GM21423 (cell line): ENCODE data around the gene ODC1.
"Not testable (repeated sequence)": the region's sequence is repeated elsewhere in the genome, so short reads cannot be mapped to it uniquely, and the experiment has no call there.

Experiments
- ATAC-seq: cut with Tn5 transposase; IDR thresholded peaks from one replicate; pipeline ENCODE4 v1.9.1; 2021; ENCODE audit warnings: mild to moderate bottlenecking, moderate library complexity; ENCODE audit not compliant: unreplicated experiment

ODC1 gene

DNA sequence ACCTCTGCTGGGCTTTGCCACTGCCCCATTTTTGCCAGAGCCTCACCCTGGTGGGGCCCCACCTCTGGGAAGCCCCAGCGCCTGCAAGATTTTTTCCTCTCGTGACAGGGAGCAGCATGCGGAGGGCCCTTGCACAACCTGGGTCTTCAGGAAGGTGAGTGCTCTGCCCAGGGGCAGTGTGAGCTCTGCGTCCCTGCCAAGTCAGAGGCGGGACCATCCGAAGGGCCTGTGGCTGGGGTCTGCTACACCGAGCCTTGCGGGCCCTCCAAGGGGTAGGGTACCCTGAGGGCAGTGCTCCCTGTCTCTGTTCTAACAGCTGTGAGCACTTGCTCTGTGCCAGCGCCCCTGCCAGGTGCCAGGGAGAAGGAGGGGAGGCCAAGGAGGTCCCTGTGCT lies 5.8 kb upstream of the ODC1 start:
- ATAC-seq, result no peak

DNA sequence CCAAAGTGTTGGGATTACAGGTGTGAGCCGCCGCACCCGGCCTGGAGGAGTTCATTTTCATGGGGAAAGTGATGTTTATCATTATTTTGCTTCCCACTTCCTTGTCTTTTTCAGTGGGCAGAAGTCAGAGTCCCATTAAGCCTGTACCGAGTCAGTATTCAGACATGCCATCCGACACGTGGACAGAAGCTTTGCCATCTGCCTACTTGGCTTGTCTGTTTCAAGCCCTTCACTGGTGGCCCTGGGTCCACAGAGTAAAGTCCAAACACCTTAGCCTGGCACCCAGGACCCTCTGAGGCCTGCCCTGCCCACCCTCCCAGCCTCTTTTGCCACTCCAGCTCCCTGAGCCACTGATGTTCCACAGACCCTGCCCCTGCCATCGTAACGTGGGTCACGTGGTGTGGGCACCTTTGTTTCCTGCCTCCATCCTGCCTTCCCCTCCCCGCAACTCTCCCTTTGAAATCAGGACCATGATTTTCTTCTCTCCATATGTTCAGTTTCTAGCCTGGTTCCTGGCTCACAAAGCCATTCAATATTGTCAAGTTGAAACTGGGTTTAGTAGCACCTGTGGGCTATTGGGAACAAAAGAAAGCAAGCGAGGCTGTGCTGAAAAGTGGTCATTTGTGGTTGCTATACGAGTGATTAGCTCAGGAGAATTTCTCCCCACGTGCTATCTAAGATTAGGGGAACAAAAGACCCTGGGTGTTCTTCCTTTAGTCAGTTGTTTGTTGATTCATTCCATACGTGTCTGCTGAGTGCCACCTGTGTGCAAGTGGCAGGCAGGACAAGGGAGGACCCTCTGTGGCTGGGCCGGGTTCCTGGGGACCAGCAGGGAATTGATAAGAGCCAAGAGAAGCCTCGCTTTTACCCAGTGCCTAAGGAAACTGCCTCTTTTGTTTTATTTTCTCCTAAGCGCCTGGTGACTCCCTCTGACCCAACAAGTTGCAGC lies 5.1 kb upstream of the ODC1 start:
- ATAC-seq, result no peak

DNA sequence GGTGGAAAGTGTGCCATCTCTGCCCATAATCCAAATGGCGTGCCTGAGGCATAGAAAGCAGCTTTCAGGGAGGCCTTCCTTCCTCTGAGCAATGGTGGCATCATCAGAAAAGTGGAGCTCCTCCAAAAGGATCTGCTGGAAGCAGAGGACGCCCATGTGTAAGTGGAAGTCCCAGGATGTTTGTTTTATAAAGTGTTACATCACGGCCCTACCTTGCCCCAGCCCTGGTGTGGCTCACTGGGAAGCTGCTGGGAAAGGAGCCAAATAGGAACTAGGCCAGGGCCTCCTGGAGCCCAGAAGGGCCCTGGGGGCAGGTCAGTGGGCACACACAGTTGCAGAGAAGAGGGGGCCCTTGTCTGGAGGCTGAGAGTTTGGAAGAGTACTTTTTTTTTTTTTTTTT lies 4.2 kb upstream of the ODC1 start:
- ATAC-seq, result no peak

DNA sequence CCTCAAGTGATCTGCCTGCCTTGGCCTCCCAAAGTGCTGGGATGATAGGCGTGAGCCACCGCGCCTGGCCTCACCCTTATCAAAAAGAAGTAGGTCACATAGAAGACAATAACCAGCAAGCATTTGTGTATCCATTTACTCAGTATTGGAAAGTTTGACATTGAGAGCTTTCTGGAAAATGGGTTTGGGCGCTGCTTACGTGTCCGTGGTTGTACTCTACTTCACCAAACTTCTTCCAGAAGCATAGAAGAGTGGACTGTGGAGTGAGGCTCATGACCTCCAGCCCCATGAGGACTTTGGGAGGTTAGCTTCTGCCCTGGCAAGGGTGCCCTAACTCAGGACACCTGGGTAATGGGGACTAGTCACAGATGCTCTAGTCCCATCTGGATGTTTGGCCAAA lies 3.7 kb upstream of the ODC1 start:
- no peak for ATAC-seq

DNA sequence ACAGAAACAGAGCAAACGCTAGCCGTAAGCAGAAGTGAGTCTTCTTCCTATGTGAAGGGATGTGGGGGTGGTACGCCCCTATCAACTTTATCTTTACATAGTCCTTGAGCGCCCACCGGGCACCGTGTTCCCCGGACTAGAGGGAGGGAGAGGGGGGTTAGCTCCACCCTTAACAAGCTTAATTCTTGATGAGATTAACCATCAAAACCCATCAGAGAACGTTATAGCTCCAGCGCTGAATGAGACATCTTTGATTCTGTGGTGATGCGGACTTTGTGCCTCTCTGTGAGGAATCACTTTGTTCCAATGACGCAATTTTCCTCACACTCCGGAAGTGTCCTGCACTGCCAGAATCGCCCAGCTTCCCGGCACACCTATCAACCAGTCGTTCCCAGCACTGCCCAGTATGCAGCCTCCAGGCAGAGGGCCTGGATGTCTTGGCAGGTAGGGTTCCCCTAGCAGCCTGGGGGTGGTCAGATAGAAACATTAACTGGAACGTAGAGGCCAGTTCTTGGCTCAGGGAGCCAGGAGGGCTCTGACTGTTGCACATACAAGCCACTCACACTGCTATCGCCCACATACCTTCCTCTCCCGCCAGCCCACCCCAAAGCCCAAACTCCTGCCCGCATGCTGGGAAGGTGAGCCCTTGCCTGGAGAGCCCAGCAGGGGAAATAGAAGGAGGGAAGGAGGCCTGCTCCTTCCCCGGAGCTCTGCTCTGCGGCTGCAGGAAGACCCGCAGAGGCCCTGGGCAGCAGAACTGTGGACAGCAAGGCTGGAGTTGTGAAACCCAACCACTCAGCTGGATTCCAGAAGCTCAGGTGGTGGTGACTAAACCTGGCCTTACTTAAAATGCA lies 1.9 kb upstream of the ODC1 start:
- ATAC-seq, result no peak

DNA sequence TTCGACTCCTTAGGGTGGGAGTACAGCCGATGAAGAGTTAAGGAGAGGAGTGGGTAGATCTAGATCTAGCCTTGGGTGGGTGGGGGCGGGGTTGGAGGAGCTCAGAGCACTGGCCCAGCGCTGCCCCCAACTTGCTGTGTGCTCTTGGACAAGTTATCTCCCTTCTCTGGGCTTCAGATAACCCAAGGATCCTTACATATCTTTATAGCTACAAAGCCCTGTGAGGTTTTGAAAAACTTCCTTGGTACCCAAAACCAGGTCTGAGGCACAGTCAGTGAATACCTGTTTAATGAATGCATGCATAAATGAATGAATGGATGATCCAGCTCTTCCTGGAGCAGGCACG lies 1.3 kb upstream of the ODC1 start:
- no peak for ATAC-seq

DNA sequence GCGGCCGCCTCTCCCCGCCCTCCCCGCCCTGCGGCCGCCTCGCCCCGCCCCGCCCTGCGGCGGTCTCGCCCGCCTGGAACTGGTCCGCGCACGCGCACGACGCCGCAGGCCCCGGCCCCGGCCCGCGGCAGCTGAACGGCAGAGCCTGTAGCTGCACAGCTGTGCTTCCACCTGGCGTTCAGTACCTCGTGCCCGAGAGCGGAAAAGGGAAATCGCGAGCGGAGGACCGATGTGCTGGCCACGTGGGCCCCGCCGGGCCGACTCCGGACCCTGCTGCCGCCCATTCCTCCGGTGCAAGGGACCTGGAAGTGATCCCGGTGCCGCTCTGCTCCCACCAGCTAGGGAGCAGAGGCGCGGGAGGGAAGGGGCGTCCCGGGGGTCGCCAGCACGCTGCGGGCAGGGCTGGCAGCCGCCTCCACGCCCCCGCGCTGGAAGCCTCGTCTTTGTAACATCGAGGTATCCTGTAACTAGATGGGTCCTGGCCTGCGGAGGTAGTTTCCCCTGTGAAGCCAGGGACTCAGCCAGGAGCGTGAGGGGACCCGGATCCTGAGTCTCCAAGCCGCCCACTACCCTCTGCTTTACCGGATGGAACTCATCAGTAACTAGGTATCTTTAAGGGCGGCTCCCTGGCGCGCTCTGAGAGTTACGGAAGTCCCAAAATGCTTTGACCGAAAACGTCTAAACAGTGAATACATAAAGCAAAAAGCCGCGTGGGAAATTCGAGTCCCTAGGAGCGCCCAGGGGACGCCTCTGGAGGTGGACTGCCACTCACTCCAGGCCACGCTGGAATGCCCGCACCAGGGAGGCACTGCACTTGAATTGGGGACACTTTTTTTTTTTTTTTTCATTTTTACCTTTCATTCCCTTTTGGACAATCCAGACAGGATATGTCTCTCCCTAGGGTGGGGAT lies 704 bp upstream of the ODC1 start:
- peak; percentile 56 for ATAC-seq

DNA sequence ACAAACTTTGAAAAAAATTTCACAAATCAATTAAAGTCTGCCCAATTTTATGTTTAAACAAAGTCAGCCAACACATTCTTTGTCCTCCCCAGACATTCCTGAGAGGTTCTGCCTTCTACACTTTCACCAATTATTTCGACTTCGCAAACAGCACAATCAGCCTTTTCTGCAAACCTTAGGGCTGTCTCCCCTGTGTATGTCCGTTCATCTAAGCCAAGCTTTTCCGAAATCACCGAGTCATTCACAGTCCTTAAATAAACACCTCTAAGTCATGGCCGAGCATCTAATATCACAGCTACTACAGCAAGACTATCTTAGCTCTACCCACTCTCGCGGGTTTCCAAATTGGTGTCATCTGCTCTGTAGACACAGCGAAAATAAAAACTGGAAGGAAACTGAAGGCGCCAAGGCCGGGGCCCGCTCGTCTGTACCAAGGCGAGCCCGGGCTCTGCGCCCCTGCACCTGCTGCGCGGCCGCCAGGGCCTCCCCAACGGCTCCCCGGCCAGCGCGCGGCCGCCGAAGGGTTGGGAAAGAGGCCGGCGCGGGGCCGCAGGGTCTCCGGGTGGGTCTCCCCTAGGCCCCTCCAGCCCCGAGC lies 730 bp downstream of the ODC1 start:
- ATAC-seq, result peak; percentile 20

DNA sequence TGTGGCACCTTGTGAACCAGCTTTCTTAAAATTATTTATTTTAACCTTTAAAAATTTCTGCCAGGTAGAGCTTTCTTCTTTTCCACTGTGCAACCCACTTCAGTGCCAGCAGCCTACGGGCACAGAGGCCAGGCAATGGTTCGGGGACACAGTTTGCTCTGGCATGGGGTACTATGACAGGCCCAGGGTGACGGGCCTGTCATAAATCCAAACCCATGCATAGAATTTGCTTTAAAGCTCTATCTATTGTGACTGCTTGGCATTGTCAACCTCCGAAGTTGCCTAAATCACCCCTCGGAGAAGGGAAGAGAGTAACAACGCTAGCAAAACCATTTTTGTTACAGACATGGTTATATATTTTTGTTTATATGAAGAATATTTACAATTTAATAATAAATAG lies 1.5 kb downstream of the ODC1 start:
- no peak for ATAC-seq

DNA sequence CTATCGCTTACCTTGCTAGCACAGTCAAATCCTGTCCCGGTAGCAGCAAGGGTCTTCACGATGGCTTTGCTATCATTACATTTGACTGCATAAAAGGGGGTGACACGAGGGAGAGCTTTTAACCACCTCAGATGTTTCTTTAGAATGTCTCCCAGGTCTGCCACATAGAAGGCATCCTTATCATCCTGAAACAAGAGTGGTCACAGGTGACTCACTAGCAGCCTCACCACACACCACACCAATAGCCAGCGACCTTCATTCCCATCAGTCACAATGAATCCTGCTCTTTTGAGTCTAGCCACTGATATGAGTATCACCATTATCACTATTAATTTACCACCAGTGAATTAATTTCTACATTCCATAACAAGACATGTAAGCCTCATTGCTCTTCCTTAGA lies 3.7 kb downstream of the ODC1 start:
- no peak for ATAC-seq

DNA sequence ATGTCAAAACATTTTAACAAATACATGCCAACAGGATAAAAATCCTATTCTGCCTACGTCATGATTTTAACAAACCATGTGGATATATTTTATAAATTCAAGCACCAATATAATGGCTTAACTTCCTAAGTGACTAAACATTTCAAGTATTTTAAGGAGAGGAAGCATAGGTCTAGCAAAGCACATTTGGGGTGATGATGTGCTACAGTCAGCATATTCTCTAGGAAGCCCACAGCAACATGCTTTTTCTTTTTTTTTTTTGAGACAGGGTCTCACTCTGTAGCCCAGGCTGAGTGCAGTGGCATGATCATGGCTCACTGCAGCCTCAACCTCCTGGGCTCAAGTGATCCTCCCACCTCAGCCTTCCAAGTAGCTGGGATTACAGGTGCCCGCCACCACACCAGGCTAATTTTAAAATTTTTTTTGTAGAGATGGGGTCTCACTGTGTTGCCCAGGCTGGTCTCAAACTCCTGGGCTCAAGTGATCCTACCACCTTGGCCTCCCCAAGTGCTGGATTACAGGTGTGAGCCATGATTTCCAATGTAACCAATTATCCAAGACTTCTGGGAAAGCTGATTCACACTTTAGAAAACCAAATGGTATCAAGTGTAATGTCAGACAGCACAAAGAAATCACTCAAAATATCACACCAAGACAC lies 5.5 kb downstream of the ODC1 start:
- not testable (repeated sequence) for ATAC-seq

DNA sequence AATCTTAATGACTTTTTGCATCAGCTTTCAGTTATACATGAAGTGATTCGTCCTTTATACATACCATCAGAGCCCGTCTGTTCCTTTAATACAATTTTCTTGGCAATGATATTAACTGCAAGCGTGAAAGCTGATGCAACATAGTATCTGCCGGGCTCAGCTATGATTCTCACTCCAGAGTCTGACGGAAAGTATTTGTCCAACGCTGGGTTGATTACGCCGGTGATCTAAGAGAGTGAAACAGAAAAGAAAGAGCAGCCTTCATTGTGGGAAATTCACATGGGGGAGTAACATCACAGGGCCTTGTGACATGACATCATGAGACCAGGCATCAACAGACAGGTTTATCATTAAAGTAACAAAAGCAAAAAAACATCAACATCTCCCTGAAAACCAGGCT lies 6.2 kb downstream of the ODC1 start:
- ATAC-seq, result no peak

DNA sequence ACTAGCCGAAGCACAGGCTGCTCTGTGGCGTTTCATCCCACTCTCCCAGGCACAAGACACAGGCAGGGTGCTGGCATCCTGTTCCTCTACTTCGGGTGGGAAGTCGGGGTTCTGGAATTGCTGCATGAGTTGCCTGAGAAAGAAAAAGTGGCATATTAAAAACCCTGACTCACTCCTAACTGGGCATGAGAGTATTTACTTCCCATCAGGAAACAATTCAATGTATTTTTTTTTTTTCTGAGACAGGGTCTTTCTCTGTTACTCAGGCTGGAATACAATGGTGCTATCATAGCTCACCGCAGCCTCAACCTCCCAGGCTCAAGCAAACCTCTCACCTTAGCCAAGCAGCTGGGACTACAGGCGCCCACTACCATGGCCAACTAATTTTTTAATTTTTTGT lies 7.4 kb downstream of the ODC1 start:
- no peak for ATAC-seq

DNA sequence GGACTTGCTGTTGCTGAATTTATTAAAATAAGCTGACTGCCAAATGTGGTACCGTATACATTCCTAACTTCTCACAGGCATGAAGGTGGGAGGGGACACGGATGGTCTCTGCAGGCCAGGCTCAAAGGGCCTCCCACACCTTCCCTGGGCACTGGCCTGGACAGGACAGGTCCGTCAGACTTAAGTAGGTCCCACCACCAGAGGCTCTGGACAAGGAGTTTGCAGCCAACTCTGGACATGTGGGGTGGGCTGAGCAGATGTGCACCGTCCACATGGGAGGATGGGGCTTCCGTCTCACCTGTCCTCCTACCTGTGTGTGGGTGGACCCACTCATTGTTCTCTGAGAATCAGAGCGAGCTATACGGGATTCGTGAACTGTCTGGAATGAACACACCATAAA lies 8.2 kb downstream of the ODC1 start:
- ATAC-seq, result no peak

DNA sequence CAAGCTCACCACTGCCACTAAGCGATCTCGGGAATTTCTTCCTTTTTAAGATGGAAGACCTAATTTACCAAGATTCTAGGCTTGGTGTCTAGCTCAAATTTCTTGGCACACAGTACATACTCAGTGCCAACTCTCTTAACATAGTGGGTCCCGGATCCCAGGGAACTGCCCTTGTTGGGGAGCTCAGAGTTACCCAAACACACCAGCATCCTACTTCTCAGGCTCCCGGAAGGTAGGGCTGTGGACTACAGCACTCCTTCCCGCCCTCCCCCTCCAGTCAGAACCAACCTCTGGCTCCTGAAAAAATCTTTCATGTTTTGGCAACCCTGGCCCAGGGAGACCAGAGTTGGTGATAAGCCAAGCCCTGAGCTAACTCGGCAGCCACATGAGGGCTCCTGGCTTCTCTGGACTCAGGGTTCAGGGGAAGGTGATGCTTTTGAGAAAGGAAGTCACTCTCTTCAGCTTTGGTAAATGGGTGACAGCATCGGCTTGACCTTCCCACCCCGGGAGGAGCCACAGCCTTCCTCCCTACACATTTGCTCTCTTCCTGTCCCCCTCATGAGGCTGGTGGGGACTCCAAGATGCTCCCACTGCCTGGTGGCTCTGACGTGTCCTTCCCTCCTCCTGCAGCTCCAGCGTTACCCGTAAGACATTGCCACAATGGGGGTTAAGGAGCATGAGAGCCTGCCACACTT lies 8.8 kb downstream of the ODC1 start:
- ATAC-seq, result no peak

DNA sequence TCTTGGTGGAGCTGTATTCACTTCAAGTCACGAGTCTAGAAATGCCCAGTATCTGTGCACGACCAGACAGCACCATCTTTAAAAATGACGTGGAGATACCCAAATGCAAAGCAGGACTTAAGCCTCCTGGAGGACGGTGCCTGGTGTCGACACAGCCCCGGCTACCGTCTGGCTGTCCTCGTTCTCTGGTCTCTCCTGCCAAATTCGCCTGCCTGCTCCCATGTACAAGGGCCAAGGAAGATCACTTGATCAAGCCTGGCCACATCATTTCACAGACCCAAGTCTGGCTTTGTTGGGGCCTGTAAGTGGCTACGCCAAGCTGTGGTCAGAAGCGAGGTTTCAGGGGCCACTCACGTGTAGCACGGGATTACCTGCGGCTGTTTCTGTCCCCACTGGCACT lies 9.4 kb downstream of the ODC1 start:
- ATAC-seq, result no peak

DNA sequence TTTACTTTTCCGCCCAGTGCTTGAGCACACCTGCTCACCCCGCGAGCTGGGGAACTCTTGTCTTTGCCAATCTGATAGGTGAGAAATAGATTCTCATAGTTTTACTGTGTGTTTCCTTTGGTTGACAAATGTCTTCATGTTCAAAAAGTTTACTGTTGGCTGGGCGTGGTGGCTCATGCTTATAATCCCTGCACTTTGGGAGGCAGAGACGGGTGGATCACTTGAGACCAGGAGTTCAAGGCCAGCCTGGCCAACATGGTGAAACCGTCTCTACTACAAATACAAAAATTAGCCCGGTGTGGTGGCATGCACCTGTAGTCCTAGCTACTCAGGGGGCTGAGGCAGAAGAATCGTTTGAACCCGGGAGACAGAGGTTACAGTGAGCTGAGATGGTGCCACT lies 10.3 kb downstream of the ODC1 start:
- ATAC-seq, result no peak

DNA sequence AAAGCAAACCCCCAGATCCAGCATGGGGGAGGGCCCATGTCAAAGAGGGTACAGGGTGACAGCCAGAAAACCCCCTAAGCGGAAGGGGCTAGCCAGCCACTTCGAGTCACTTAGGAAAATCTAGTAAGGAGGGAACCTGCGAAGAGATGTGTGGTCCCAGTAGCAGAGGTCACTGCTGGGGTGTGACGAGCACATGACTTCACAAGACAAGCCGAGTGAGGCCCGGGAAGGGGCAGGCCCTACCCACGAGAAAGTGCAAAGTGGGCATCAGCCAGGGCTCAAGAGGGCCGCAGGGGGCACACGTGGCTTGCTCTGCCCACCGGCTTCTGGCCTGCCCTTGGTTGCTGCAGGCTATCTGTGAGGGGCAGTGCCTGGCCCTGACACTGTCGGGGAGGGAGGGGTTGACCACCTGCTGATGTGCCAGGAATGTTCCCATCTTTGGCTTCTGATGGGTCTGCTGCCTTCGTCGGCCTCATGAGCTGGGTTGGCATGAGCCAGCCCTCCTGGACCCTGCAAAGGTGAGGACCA lies 11.5 kb downstream of the ODC1 start:
- no peak for ATAC-seq

DNA sequence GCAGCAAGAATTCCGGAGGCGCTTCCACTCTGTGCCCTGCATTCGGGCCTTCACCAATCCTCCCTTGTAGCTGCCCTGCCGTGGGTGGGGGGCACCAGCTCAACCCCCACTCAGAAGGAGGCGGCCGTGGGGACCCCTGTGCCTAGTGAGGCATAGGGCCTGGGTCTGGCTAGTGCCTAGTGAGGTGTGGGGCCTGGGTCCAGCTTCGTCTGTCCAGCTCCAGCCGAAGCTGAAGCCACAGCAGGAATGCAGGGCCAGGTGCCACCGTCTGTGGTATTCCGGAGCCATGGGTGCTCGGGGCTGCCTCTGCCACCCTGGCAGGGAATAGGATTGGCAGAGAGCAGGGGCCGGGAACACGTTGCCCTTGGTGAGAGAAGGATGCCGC lies 12.3 kb downstream of the ODC1 start:
- no peak for ATAC-seq
